MCF 10A (cell line): ENCODE data around the gene EXOC3. TPM values are rescaled to one million over a fixed set of nuclear protein-coding genes. Genes with fewer than 3 reads are reported as not detected.

Source experiments
- BruUV-seq: library from RNA; stranded (reverse); fragments of 400-500 nt; replicated peaks from 2 replicates; lab custom pipeline; 2021; lab: Mats Ljungman, UMichigan
- CTCF ChIA-PET: fragments of 300-600 bp; sonication (Branson Sonifier 250); formaldehyde crosslinking; extraction: SDS; loops from one replicate; lab custom pipeline; 2021; ENCODE audit warnings: antibody characterized with exemption, inconsistent platforms; lab: Yijun Ruan, JAX
- POLR2A ChIA-PET: fragments of 300-600, 350-650 bp; sonication (Branson Sonifier 250); formaldehyde crosslinking; extraction: SDS; loops from one replicate; lab custom pipeline; 2020; ENCODE audit warnings: antibody characterized with exemption, inconsistent platforms; lab: Yijun Ruan, JAX
- DNase-seq: peaks from one replicate; pipeline ENCODE4 v3.0.0-alpha.2; 2018; ENCODE audit not compliant: unreplicated experiment
- H3K27ac Mint-ChIP-seq: one replicate; pipeline ENCODE4 v1.8.0; 2022; ENCODE audit warnings: mild to moderate bottlenecking, low read depth, mixed read lengths; ENCODE audit not compliant: unreplicated experiment
- H3K27me3 Mint-ChIP-seq: one replicate; pipeline ENCODE4 v1.8.0; 2022; ENCODE audit warnings: mixed read lengths; ENCODE audit not compliant: insufficient read depth, unreplicated experiment
- H3K36me3 Mint-ChIP-seq: one replicate; pipeline ENCODE4 v1.8.0; 2022; ENCODE audit warnings: mild to moderate bottlenecking, moderate library complexity, mixed read lengths; ENCODE audit not compliant: insufficient read depth, unreplicated experiment
- H3K4me1 Mint-ChIP-seq: one replicate; pipeline ENCODE4 v1.8.0; 2022; ENCODE audit warnings: mixed read lengths; ENCODE audit not compliant: insufficient read depth, unreplicated experiment
- H3K4me3 Mint-ChIP-seq: one replicate; pipeline ENCODE4 v1.8.0; 2022; ENCODE audit warnings: mild to moderate bottlenecking, moderate library complexity, mixed read lengths; ENCODE audit not compliant: unreplicated experiment
- H3K9me3 Mint-ChIP-seq: one replicate; pipeline ENCODE4 v1.8.0; 2022; ENCODE audit warnings: mixed read lengths; ENCODE audit not compliant: unreplicated experiment
- CTCF ChIP-seq: fragments of 200-600 bp; IDR thresholded peaks from one replicate; pipeline ENCODE4 v1.8.0; 2022; ENCODE audit warnings: antibody characterized with exemption, mild to moderate bottlenecking; ENCODE audit not compliant: unreplicated experiment
- intact Hi-C: fragments of 100-400 bp; cut with micrococcal nuclease; formaldehyde crosslinking; loops from 2 replicates; pipeline ENCODE4 v1.14.1; 2022
- total RNA-seq: library from RNA; stranded (reverse); gene quantifications from 2 replicates; pipeline ENCODE4 v1.2.3, GENCODE V29; 2022

The EXOC3 gene
- total RNA-seq, 1 experiment from 2014 or later, result 44.1 TPM

- H3K36me3 Mint-ChIP-seq, result no peaks in the 10 kb centered on the region
- no peaks in the 10 kb centered on the region for H3K9me3 Mint-ChIP-seq
- no TSS peak for BruUV-seq
- CTCF ChIA-PET, result no interaction called here
- no peak for DNase-seq
- H3K27ac Mint-ChIP-seq, result no peak overlapping the region
- POLR2A ChIA-PET, result interaction anchor here (1.7 kb wide), 1 partner anchor 25 kb away, joined by 3 read pairs; no protein-coding TSS in a partner anchor
- TF ChIP-seq CTCF, result no peak
- intact Hi-C loops, result no loop called here
- H3K27me3 Mint-ChIP-seq, result no peaks in the 10 kb centered on the region
- no peaks in the 10 kb centered on the region for H3K4me1 Mint-ChIP-seq
- H3K4me3 Mint-ChIP-seq, result no peak overlapping the region
Observed at GRCh38 chr5:491119-491855, 48.3 kb downstream of the EXOC3 start.

- CTCF ChIA-PET, result no interaction called here
- no peaks in the 10 kb centered on the region for H3K9me3 Mint-ChIP-seq
- H3K4me1 Mint-ChIP-seq, result no peaks in the 10 kb centered on the region
- BruUV-seq, result no TSS peak
- POLR2A ChIA-PET, result no interaction called here
- no peaks in the 10 kb centered on the region for H3K36me3 Mint-ChIP-seq
- H3K4me3 Mint-ChIP-seq, result no peak overlapping the region
- no peak for TF ChIP-seq CTCF
- intact Hi-C loops, result no loop called here
- DNase-seq, result no peak
- no peaks in the 10 kb centered on the region for H3K27me3 Mint-ChIP-seq
- no peak overlapping the region for H3K27ac Mint-ChIP-seq
Observed at GRCh38 chr5:491856-492155, 48.8 kb downstream of the EXOC3 start.

- Mint-ChIP-seq H3K27me3 (peaks cover 3% of the 10 kb centered on the region), H3K27ac (no peak overlapping the region), H3K36me3 (no peaks in the 10 kb centered on the region), H3K4me3 (no peak overlapping the region), H3K4me1 (no peaks in the 10 kb centered on the region), H3K9me3 (no peaks in the 10 kb centered on the region)
- no TSS peak for BruUV-seq
- POLR2A ChIA-PET, result no interaction called here
- CTCF ChIA-PET, result interaction anchor here (1.1 kb wide), 1 partner anchor 19 kb away, joined by 3 read pairs; no protein-coding TSS in a partner anchor
- no peak for DNase-seq
- intact Hi-C loops, result no loop called here
- TF ChIP-seq CTCF, result no peak
Observed at GRCh38 chr5:492314-492893, 49.4 kb downstream of the EXOC3 start.

- H3K4me3 Mint-ChIP-seq, result no peak overlapping the region
- ChIA-PET CTCF (interaction anchor here (0.6 to 1.1 kb wide), 4 partner anchors 19 to 184 kb away, joined by 3 read pairs; no protein-coding TSS in a partner anchor), POLR2A (interaction anchor here (0.6 kb wide), 1 partner anchor 16 kb away, joined by 3 read pairs; no protein-coding TSS in a partner anchor)
- H3K27ac Mint-ChIP-seq, result no peak overlapping the region
- no peak for DNase-seq
- no peak for TF ChIP-seq CTCF
- H3K4me1 Mint-ChIP-seq, result no peaks in the 10 kb centered on the region
- H3K9me3 Mint-ChIP-seq, result no peaks in the 10 kb centered on the region
- BruUV-seq, result no TSS peak
- intact Hi-C loops, result no loop called here
- H3K27me3 Mint-ChIP-seq, result peaks cover 11% of the 10 kb centered on the region
- no peaks in the 10 kb centered on the region for H3K36me3 Mint-ChIP-seq
Observed at GRCh38 chr5:493119-493701, 50.2 kb downstream of the EXOC3 start.
